NOMO-1 treated with DMSO at 0.1 percent for 48 hours (cell line): Measurements from ENCODE around the gene GPX8.

Experiments
- DNase-seq: peaks from one replicate; lab custom pipeline; 2025; ENCODE audit not compliant: unreplicated experiment; lab: John Stamatoyannopoulos, UW

GPX8 gene

GRCh38 chr5:55172051-55172899, 12.3 kb downstream of the GPX8 start:
- peak; percentile 76 for DNase-seq

- peak; percentile 30 for DNase-seq
Measured at GRCh38 chr5:55172937-55173686, 13.1 kb downstream of the GPX8 start, which contains the start of gene CDC20B. CDC20B (minus strand) TSS chr5:55173177; CDS start chr5:55173000, 177 bp downstream.

GRCh38 chr5:55173687-55174230, 13.8 kb downstream of the GPX8 start:
- no peak for DNase-seq

- DNase-seq = no peak
Measured at GRCh38 chr5:55175781-55176175, 15.8 kb downstream of the GPX8 start.

GRCh38 chr5:55176176-55176818, 16.3 kb downstream of the GPX8 start:
- DNase-seq = no peak

GRCh38 chr5:55177078-55177477, 17.1 kb downstream of the GPX8 start:
- peak; percentile 31 for DNase-seq

GRCh38 chr5:55180016-55180415, 20.0 kb downstream of the GPX8 start:
- no peak for DNase-seq

GRCh38 chr5:55187370-55187769, 27.4 kb downstream of the GPX8 start:
- no peak for DNase-seq

- DNase-seq = no peak
Measured at GRCh38 chr5:55188656-55189540, 28.9 kb downstream of the GPX8 start.

- DNase-seq = peak; percentile 29
Measured at GRCh38 chr5:55191165-55191564, 31.2 kb downstream of the GPX8 start.

- DNase-seq = no peak
Measured at GRCh38 chr5:55205001-55205400, 45.0 kb downstream of the GPX8 start.

GRCh38 chr5:55211184-55211874, 51.4 kb downstream of the GPX8 start:
- no peak for DNase-seq
